Tibial artery (tissue), 4 donors: ENCODE measurements around the gene FCN2.

Source experiments
- DNase-seq, 2 donors: peaks; one replicate each; pipeline ENCODE4 v3.0.0-alpha.2; 2019
- H3K27ac ChIP-seq, 2 donors: fragments of 200-600 bp; sonication (generic) in 1 of 2; 1 replicate in 1 of 2; 2 replicates in 1 of 2; pipeline ENCODE4 v1.5.1; 2018 to 2019; ENCODE audit warnings: mild to moderate bottlenecking in 1 of 2
- H3K27me3 ChIP-seq, 2 donors: fragments of 200-600 bp; sonication (generic) in 1 of 2; one replicate each; pipeline versions ENCODE4 v1.5.1 to v1.6.0; 2016 to 2019
- H3K36me3 ChIP-seq, 3 donors: fragments of 200-600 bp; sonication (generic) in 2 of 3; one replicate each; pipeline ENCODE4 v1.5.1; 2016 to 2019; ENCODE audit warnings: mild to moderate bottlenecking in 2 of 3
- H3K4me1 ChIP-seq, 4 donors: fragments of 200-600 bp; sonication (generic) in 2 of 4; 1 replicate in 3 of 4; 2 replicates in 1 of 4; pipeline ENCODE4 v1.5.1; 2016 to 2019
- H3K4me3 ChIP-seq, 2 donors: fragments of 200-600 bp; sonication (generic) in 1 of 2; 1 replicate in 1 of 2; 2 replicates in 1 of 2; pipeline ENCODE4 v1.5.1; 2018 to 2019; ENCODE audit warnings: mild to moderate bottlenecking in 2 of 2
- H3K9me3 ChIP-seq, 3 donors: fragments of 200-600 bp; sonication (generic) in 1 of 3; one replicate each; pipeline ENCODE4 v1.5.1; 2016 to 2019
- intact Hi-C: fragments of 100-400 bp; cut with DNase I; formaldehyde crosslinking; loops from one replicate; pipeline ENCODE4 v1.15.0; 2023; ENCODE audit warnings: low total_unique reads
- TF ChIP-seq, protein P1 (sequence below), 2 experiments: fragments of 200-600 bp in 1 of 2; fragments of 450-650 bp in 1 of 2; IDR thresholded peaks; one replicate each; pipeline ENCODE4 v1.5.1; 2017 to 2019; ENCODE audit warnings: antibody characterized with exemption in 2 of 2, mild to moderate bottlenecking in 1 of 2, moderate library complexity in 1 of 2

The FCN2 gene

DNA sequence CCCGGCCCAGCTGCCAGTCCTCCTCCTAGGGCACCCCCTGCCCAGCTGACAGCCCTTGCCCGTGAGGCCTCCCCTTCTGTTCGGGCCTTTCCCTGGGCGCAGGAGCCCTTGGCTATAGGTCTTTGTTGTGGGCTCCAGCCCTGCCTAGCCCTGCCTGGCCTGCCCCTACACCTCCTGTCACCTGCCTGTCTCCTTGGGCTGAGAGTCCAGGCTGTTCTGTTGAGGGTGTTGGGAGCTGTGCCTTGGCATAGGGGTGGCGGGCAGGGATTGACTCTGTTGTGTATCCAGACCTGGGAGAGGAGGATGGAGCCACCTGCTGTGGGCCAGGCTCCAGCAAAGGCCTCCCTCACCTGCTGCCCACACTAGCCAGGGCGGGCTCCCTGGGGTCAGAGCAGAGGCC, 11.6 kb downstream of the FCN2 start:
- Histone ChIP-seq H3K4me3 (no peak overlapping the region), H3K4me1 (peaks cover 0 to 12% (median 5%) of the 10 kb centered on the region in 4 donors), H3K27ac (no peak overlapping the region), H3K27me3 (peaks cover 0 to 23% of the 10 kb centered on the region in 2 donors), H3K36me3 (no peaks in the 10 kb centered on the region), H3K9me3 (no peaks in the 10 kb centered on the region)
- DNase-seq, result peak in 1 of 2 donors; percentile 56
- intact Hi-C loops, result no loop called here
- TF ChIP-seq, protein P1, sequence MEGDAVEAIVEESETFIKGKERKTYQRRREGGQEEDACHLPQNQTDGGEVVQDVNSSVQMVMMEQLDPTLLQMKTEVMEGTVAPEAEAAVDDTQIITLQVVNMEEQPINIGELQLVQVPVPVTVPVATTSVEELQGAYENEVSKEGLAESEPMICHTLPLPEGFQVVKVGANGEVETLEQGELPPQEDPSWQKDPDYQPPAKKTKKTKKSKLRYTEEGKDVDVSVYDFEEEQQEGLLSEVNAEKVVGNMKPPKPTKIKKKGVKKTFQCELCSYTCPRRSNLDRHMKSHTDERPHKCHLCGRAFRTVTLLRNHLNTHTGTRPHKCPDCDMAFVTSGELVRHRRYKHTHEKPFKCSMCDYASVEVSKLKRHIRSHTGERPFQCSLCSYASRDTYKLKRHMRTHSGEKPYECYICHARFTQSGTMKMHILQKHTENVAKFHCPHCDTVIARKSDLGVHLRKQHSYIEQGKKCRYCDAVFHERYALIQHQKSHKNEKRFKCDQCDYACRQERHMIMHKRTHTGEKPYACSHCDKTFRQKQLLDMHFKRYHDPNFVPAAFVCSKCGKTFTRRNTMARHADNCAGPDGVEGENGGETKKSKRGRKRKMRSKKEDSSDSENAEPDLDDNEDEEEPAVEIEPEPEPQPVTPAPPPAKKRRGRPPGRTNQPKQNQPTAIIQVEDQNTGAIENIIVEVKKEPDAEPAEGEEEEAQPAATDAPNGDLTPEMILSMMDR (IDR thresholded peaks at IDR 0.05), result no peak

DNA sequence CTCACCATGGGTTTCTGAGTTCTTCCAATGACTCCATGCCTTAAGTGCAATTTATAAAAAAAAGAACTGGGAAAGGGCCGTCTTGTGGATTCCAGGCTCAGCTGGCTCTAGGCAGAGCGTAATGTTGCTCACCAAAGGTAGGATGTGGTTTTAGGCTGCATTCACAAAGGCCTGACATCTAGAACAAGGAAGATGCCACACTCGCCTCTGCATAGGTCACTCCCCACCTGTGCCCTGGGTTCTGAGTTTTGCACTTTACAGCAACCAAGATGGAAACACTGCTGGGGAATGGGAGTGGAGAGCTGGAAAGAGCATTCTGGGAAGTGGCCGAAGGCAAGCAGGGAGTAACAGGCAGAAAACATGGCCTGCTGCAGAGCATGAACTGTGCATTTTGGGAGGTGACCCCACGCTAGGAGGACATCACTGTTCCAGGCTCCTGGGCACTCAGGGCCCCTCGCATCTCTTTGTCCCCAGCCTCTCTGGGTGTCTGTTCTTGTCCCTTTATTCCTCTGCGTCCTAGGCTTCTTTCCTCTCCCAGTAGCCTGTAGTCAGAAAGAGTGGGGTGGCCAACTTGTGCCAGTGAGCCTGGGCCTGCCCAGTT, 12.3 kb downstream of the FCN2 start:
- H3K27ac ChIP-seq, result no peak overlapping the region
- peaks cover 0 to 21% of the 10 kb centered on the region in 2 donors for H3K27me3 ChIP-seq
- DNase-seq, result no peak
- H3K36me3 ChIP-seq, result no peaks in the 10 kb centered on the region
- TF ChIP-seq, protein P1 (IDR thresholded peaks at IDR 0.05), result no peak
- H3K9me3 ChIP-seq, result no peaks in the 10 kb centered on the region
- peaks cover 0 to 12% (median 5%) of the 10 kb centered on the region in 4 donors for H3K4me1 ChIP-seq
- no peak overlapping the region for H3K4me3 ChIP-seq
- intact Hi-C loops, result no loop called here

DNA sequence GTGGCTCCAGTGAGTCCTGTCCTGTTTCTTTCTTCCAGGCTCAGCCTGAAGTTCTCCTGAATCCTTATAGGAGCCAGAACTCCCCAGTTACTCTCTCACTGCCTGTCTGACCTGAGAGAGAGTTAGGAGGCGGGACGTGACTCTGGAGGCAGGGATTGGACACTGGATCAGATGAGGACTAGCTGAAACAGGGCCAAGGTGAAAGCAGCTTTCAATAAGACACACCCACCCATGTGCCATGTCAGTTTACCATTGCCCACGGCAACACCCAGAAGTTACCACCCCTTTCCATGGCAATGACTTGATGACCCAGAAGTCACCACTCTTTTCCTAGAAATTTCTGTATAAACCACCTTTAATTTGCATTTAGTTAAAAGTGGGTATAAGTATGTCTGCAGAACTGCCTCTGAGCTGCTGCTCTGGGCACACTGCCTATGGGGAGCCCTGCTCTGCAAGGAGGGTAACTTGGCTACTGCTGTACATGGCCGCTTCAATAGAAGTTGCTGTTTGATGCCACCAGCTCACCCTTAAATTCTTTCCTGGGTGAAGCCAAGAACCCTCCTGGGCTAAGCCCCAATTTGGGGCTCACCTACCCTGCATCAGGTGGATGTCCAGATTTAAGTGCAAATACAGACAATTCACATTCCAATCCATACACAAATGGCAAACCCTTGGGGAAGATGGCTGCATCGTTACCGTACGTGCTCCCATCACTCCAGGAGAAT, 13.7 kb downstream of the FCN2 start:
- no peak for DNase-seq
- no peak overlapping the region for H3K4me3 ChIP-seq
- TF ChIP-seq, protein P1 (IDR thresholded peaks at IDR 0.05), result no peak
- intact Hi-C loops, result no loop called here
- H3K27me3 ChIP-seq, result peaks cover 0 to 14% of the 10 kb centered on the region in 2 donors
- no peaks in the 10 kb centered on the region for H3K36me3 ChIP-seq
- no peak overlapping the region for H3K27ac ChIP-seq
- peaks cover 0 to 4% (median 0%) of the 10 kb centered on the region in 3 donors for H3K9me3 ChIP-seq
- peaks cover 0 to 12% (median 5%) of the 10 kb centered on the region in 4 donors for H3K4me1 ChIP-seq

DNA sequence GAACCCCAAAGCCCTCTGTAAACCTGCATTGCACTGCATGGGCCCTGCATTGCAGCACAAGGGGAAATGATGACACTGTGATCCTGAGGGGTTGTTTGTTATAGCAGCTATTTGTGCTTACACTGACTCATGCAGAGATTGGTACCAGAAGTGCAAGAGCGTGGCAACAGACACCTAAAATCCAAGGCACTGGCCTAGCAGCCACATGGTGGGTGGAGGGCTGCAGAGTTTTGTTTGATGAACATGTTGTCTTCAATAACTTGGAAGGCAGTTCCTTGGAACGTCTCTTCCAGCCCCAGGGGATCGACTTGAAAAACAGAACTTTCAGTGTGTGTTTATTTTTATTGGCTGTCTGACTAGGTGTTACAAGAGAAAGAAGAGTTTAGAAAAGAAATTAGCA, 14.5 kb downstream of the FCN2 start:
- Histone ChIP-seq H3K27me3 (peaks cover 0 to 11% of the 10 kb centered on the region in 2 donors), H3K4me3 (no peak overlapping the region), H3K27ac (no peak overlapping the region), H3K4me1 (peaks cover 0 to 12% (median 5%) of the 10 kb centered on the region in 4 donors), H3K9me3 (peaks cover 0 to 7% (median 0%) of the 10 kb centered on the region in 3 donors), H3K36me3 (no peaks in the 10 kb centered on the region)
- peak; percentile 36 to 51 for DNase-seq
- intact Hi-C loops, result no loop called here
- TF ChIP-seq, protein P1 (IDR thresholded peaks at IDR 0.05), result no peak

DNA sequence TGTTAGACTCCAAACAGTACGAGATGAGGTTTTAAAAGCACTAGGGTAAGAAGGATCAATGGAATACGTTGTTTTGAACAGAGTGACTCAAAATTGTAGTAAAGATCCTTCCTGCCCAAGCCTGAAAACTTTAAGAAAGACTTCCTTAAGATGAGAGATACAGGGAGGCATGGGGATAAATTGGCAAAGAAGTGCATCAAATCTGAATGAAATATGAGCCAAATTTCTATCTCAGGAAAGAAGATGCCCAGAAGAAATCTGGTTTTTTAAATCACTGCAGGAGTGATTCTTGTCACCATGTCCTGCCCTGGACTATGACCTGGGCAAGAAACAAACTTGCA, 14.9 kb downstream of the FCN2 start:
- Histone ChIP-seq H3K27me3 (peaks cover 0 to 11% of the 10 kb centered on the region in 2 donors), H3K9me3 (peaks cover 0 to 7% (median 0%) of the 10 kb centered on the region in 3 donors), H3K27ac (no peak overlapping the region), H3K4me3 (no peak overlapping the region), H3K36me3 (no peaks in the 10 kb centered on the region), H3K4me1 (peaks cover 0 to 12% (median 5%) of the 10 kb centered on the region in 4 donors)
- TF ChIP-seq, protein P1 (IDR thresholded peaks at IDR 0.05), result no peak
- intact Hi-C loops, result no loop called here
- DNase-seq, result no peak
